GF-D8 (cell line): ENCODE results near the gene PCNX3.
"Not testable (repeated sequence)": the region's sequence is repeated elsewhere in the genome, so short reads cannot be mapped to it uniquely, and the experiment has no call there.

Source experiments
- DNase-seq: peaks from one replicate; lab custom pipeline; 2025; lab: John Stamatoyannopoulos, UW

Gene PCNX3

DNA sequence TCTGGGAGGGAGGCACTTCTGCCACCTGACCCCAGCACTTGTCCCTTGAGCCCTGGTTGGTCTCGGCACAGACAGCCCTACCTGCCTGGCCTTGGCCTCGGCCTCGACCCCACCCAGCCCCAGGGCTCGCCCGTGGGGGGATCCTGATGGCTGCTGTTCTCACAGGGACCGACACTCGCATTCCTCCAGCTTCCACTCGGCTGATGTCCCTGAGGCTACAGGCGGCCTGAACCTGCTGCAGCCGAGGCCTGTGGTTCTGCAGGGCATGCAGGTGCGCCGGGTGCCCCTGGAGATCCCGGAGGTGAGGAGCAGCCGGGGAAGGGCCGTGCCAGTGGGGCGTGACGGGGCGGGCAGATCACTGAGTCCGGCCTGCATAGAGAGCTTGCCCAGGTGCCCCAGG is 5.1 kb downstream of the PCNX3 start:
- no peak for DNase-seq

- DNase-seq = no peak
These were observed 5.9 kb downstream of the PCNX3 start for GRCh38 chr11:65621460-65621859.

GRCh38 chr11:65622011-65622410 is 6.4 kb downstream of the PCNX3 start:
- no peak for DNase-seq

DNA sequence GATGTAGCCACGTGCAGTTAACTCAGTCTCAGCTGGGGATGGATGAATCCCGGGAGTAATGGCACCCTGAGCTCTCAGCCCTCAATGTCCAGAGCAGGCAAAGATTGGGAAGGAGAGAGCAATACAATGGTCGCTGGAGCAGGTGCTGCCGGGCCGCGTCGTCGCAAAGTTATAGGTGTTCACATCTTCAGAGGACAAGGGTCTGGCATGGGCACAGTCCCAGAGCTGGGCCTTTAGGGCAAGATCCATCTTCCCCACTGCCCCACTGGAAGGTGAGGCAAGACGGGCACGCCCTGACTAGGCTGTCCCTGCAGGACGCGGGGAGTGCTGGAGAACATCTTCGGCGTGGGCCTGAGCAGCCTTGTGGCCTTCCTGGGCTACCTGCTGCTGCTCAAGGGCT is 7.6 kb downstream of the PCNX3 start:
- DNase-seq = no peak

DNA sequence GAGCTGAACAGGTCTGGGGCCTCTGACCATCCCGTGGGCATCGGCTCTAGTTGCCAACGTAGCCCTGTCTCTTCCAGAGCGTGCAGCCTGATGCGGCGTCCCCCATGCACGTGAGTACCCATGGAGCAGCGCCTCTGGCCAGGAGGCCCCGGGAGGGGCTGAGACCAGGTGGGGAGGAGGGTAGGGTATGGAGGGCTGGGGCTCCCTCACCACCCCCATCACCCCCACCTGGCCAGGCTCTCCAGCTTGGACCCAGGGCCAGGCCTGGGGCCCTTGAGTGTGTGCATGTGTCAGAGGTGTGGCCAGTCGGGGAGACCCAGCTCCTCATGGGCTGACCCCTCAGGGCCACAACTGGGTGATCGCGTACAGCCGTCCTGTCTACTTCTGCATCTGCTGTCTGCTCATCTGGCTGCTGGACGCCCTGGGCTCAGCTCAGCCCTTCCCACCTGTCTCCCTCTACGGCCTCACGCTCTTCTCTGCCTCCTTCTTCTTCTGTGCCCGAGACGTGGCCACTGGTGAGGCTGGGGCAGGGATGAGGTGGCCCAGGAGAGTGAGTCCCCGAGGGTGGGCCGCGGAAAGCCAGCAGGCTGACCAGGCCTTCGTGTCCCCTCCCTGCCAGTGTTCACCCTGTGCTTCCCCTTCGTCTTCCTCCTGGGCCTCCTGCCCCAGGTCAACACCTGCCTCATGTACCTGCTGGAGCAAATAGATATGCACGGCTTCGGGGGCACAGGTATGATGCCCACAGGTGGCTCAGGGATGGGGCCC is 8.5 kb downstream of the PCNX3 start:
- DNase-seq = no peak

GRCh38 chr11:65624931-65625627 is 9.5 kb downstream of the PCNX3 start:
- DNase-seq = no peak

DNA sequence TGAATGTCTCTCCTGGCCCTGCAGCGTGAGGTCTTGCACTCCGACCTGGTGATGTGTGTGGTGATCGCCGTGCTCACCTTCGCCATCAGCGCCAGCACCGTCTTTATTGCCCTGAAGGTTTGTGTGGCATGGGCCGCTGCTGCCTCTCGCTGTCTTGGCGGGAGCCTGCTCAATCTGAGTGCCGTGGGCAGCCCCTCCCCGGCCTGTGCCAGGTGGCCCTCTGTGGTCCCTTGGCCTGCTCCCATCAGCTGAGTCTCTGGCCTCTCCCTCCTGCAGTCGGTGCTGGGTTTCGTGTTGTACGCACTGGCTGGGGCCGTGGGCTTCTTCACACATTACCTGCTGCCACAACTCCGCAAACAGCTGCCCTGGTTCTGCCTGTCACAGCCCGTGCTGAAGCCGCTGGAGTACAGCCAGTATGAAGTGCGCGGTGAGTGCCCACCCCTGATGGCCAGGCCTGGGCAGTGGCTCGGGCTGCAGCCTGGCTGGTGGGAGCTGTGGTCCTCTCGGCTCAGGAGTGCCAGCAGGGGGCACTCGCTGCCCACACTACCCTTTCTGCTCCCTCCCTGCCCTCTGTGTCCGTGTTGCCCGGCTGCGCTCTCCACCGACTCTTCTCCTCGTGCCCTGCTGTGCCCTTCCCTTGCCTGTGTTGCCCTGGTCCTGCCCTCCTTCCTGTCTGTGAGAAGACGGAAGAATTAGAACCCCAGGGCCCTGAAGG is 10.2 kb downstream of the PCNX3 start:
- peak; percentile 1 for DNase-seq

DNA sequence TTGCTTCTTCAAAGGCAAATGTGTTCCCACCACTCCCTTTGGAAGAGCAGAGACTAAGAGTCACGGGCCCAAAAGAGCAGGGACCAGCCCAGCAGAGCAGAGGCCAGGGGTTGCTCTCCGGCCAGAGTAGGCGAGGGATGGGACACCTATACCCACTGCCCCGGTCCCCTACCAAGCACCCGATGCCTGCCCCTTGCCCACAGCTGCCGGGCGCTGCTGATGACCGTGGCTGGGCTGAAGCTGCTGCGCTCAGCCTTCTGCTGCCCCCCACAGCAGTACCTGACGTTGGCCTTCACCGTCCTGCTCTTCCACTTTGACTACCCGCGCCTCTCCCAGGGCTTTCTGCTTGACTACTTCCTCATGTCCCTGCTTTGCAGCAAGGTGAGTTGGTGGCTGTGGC is 11.6 kb downstream of the PCNX3 start:
- DNase-seq = no peak

DNA sequence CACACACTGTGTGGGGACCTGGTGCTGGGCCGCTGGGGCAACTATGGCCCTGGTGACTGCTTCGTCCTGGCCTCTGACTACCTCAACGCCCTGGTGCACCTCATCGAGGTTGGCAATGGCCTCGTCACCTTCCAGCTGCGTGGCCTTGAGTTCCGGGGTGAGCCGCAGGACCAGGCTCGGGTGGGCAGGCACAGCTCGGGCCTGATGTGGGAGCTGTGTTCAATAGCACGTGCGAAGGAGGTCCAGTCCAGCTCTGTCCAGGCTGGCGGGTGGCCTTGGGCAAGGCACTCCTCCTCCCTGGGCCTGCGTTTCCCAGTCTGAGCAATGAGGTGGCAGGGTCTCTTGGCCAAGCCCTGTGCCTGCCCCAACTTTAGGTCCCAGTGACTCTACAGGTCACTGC is 14.0 kb downstream of the PCNX3 start:
- no peak for DNase-seq

DNA sequence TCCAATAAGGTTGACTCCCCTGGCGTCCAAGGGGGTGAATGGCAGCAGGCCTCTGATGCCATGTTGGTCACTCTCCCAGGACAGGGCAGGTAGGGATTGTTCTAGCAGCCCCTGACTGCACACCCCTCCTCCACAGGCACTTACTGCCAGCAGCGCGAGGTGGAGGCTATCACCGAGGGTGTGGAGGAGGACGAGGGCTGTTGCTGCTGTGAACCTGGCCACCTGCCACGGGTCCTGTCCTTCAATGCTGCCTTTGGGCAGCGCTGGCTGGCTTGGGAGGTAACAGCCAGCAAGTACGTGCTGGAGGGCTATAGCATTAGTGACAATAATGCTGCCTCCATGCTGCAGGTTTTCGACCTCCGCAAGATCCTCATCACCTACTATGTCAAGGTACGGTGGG is 14.6 kb downstream of the PCNX3 start:
- DNase-seq = no peak

GRCh38 chr11:65633390-65634108 is 18.0 kb downstream of the PCNX3 start:
- DNase-seq = no peak

DNA sequence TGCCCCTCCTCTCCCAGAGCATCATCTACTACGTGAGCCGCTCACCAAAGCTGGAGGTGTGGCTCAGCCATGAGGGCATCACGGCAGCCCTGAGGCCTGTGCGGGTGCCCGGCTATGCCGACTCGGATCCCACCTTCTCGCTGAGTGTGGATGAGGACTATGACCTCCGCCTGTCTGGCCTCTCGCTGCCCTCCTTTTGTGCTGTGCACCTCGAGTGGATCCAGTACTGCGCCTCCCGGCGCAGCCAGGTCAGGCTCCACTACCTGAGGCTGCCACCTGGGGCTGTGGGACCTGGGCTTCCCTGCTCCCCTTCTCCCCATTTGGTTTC is 18.5 kb downstream of the PCNX3 start:
- DNase-seq = no peak

GRCh38 chr11:65634440-65634839 is 18.9 kb downstream of the PCNX3 start:
- no peak for DNase-seq

DNA sequence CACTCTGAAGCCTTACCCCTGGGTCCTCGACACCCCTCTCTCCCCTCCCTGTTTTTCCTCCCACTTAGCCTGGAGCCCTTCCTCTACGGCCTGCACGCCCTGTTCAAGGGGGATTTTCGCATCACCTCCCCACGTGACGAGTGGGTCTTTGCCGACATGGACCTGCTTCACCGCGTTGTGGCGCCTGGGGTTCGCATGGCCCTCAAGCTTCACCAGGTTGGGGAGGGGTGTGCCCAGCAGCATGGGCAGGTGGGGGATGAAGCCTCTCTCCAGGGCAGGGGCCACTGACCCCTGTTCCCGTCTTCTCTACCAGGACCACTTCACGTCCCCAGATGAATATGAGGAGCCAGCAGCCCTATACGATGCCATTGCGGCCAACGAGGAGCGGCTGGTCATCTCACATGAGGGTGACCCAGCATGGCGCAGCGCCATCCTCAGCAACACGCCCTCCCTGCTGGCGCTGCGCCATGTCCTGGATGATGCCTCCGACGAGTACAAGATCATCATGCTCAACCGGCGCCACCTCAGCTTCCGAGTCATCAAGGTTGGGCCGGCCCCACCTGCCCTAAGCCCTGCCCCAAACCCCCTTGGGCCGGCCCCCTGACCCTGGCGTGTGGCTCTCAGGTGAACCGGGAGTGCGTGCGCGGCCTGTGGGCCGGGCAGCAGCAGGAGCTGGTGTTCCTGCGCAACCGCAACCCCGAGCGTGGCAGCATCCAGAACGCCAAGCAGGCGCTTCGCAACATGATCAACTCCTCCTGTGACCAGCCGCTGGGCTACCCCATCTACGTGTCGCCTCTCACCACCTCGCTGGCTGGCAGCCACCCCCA is 19.5 kb downstream of the PCNX3 start:
- DNase-seq = no peak

DNA sequence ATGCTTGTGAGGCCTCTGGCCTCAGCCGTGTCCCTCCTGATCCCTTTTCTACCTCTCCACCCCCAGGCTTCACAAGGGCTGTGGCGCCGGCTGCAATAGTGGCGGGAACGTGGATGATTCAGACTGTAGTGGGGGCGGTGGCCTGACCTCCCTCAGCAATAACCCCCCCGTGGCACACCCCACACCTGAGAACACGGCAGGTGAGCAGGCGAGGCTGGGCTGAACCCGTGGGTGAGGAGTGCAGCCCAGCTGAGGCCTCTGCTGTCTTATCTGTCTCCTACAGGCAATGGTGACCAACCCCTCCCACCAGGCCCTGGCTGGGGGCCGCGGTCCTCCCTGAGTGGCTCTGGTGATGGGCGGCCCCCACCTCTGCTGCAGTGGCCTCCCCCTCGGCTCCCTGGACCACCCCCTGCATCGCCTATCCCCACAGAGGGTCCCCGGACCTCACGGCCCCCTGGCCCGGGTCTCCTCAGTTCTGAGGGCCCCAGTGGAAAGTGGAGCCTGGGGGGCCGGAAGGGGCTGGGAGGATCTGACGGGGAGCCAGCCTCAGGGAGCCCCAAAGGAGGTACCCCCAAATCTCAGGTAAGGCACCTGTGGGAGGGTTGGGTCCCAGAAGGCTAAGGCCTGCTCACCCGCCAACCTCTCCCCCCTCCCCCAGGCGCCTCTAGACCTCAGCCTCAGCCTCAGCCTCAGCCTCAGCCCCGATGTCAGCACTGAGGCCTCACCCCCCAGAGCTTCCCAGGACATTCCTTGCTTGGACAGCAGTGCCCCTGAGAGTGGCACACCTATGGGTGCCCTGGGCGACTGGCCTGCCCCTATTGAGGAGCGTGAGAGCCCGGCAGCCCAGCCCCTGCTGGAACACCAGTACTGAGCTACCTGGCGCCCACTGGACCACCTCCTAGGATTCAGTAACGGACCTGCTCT is 20.8 kb downstream of the PCNX3 start:
- DNase-seq = no peak

DNA sequence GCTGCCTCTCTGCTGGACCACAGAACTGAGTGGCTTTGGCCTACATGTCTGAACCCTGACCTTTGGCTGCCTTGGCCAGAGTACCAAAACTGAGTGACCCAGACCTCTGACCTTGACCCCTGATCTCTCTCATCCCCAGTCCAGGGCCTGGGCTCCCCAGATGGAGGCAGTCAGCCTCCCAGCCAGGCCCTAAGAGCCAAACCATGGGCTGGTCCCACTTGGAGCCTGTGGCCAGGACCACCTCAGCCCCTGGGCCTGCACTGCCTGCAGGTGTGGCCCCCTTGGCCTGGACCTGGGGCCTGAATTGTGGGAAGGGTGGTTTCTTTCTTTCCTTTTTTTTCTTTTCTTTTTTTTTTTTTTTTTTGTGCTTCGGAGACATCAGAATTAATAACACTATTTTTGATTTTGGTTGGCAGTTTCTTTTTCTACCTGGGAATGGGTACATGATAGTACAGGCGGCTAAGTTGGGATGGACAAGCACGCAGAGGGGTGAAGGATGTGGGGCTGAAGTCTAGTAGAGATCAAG is 21.5 kb downstream of the PCNX3 start:
- no peak for DNase-seq

- DNase-seq = peak; percentile 51
These were observed 22.3 kb downstream of the PCNX3 start, which contains the start of gene SIPA1 for GRCh38 chr11:65637794-65638419. SIPA1 (plus strand) TSS chr11:65638101; CDS start chr11:65640922, 2,821 bp downstream.

GRCh38 chr11:65639228-65639597 is 23.6 kb downstream of the PCNX3 start:
- DNase-seq = not testable (repeated sequence)

DNA sequence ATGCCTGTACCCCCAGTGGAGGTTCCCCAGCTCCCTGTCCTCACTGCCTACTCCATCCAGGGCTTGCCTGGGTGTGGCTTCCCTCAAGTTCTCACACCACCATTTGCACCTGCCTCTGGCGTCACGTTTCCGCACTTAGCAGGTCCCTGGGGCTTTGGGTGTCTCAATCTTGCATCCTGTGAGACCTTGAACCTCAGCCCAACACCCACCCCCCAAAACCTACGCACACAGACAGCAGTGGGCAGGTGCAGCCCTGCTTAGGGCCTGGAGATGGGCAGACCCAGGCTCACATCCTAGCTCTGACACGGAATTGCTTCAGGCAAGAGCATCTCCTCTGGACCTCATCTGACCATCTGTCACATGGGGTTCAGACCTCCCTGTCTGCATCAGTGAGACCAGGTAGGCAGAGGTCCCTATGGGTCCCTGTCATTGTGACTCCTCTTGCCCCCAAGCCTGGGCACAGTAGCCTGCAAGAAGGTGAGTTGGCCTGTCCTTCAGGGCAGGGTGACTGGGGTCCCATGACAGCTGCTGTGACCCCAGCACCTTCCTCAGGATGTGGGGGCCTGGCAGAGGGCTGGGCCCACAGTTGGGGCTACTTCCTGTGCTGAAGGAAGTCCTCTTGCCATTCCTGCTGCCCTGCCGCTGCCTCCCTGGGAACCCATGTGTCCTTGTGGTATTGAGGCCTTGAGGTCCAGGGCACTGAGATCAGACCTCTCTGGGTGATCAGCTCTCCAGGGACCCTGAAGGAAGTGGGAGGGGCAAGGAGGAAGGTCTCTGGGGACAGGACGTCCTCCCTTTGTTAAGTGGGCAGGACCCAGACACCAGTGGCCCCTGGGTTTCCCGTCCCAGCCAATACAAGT is 24.3 kb downstream of the PCNX3 start:
- peak; percentile 92 for DNase-seq
